ENCODE measurements around the gene HTR2B.

GRCh38 chr2:231127936-231128335 lies 3.1 kb upstream of the HTR2B start:
- TF ChIP-seq CTCF (IDR thresholded peaks at IDR 0.05; ENCODE audit: borderline replicate concordance, extremely low read depth, low read length, poor library complexity, severe bottlenecking) (no peak), EZH2 (IDR thresholded peaks at IDR 0.05; ENCODE audit: borderline replicate concordance, low read depth, low read length, severe bottlenecking) (no peak)
